CD14-positive monocyte (primary cell): Measurements from ENCODE around the gene FLCN. TPM values are rescaled to one million over a fixed set of nuclear protein-coding genes. Genes with fewer than 3 reads are reported as not detected.

Experiments
- DNase-seq, 3 donors: peaks; one replicate each; pipeline ENCODE4 v3.0.0-alpha.2; 2011 to 2022
- H2AFZ ChIP-seq: 2 replicates; pipeline ENCODE4 v1.6.0; 2012; ENCODE audit warnings: mild to moderate bottlenecking, low read depth, low read length, inconsistent platforms; ENCODE audit not compliant: insufficient read depth, poor library complexity, severe bottlenecking
- H3K27ac ChIP-seq, 2 donors: 1 replicate in 1 of 2; 2 replicates in 1 of 2; pipeline ENCODE4 v1.5.1; 2012 to 2013; ENCODE audit warnings: low read length in 2 of 2, control low read depth in 1 of 2, inconsistent platforms in 1 of 2, low read depth in 1 of 2, mild to moderate bottlenecking in 1 of 2
- H3K27me3 ChIP-seq, 2 donors: one replicate each; pipeline versions ENCODE4 v1.6.0 to v1.6.1; 2011 to 2013; ENCODE audit warnings: low read length in 2 of 2; ENCODE audit not compliant: control insufficient read depth in 2 of 2, insufficient read depth in 2 of 2
- H3K36me3 ChIP-seq, 2 donors: replicated peaks in 1 of 2; 1 replicate in 1 of 2; 2 replicates in 1 of 2; pipeline versions ENCODE4 v1.5.1 to v1.6.1; 2012 to 2013; ENCODE audit warnings: low read length in 2 of 2, control low read depth in 1 of 2, inconsistent platforms in 1 of 2, mild to moderate bottlenecking in 1 of 2; ENCODE audit not compliant: insufficient read depth in 2 of 2, control insufficient read depth in 1 of 2
- H3K4me1 ChIP-seq, 2 donors: 1 replicate in 1 of 2; 2 replicates in 1 of 2; pipeline versions ENCODE4 v1.5.1 to v1.6.1; 2012 to 2013; ENCODE audit warnings: low read length in 2 of 2, control low read depth in 1 of 2, inconsistent platforms in 1 of 2, mild to moderate bottlenecking in 1 of 2, moderate library complexity in 1 of 2; ENCODE audit not compliant: insufficient read depth in 2 of 2, control insufficient read depth in 1 of 2
- H3K4me2 ChIP-seq: replicated peaks from 2 replicates; pipeline ENCODE3; 2012; ENCODE audit warnings: low read length, moderate library complexity, mild to moderate bottlenecking; ENCODE audit not compliant: poor library complexity, severe bottlenecking; ENCODE audit errors: extremely low read depth
- H3K4me3 ChIP-seq, 3 experiments: fragments of 200-600 bp in 1 of 3; sonication (generic) in 1 of 3; replicated peaks in 1 of 3; 1 replicate in 2 of 3; 2 replicates in 1 of 3; pipeline ENCODE4 v1.5.1; 2011 to 2013; ENCODE audit warnings: low read length in 3 of 3, mild to moderate bottlenecking in 3 of 3, control low read depth in 2 of 3, low read depth in 2 of 3, inconsistent platforms in 1 of 3, moderate library complexity in 1 of 3
- H3K79me2 ChIP-seq: 2 replicates; pipeline ENCODE4 v1.6.0; 2012; ENCODE audit warnings: mild to moderate bottlenecking, control low read depth, inconsistent platforms, low read length, moderate library complexity; ENCODE audit not compliant: insufficient read depth
- H3K9ac ChIP-seq: 2 replicates; pipeline ENCODE4 v1.6.0; 2017; ENCODE audit warnings: low read length, mild to moderate bottlenecking; ENCODE audit not compliant: insufficient read depth, poor library complexity, severe bottlenecking
- H3K9me3 ChIP-seq, 2 donors: replicated peaks in 1 of 2; 1 replicate in 1 of 2; 2 replicates in 1 of 2; pipeline versions ENCODE4 v1.5.1 to v1.6.1; 2012 to 2013; ENCODE audit warnings: low read length in 2 of 2, control low read depth in 1 of 2; ENCODE audit not compliant: control insufficient read depth in 1 of 2, insufficient read depth in 1 of 2
- H4K20me1 ChIP-seq: 2 replicates; pipeline ENCODE4 v1.6.0; 2012; ENCODE audit warnings: mild to moderate bottlenecking, low read length, control low read depth, moderate library complexity; ENCODE audit not compliant: insufficient read depth
- H3K27ac Mint-ChIP-seq, 7 donors: one replicate each; pipeline ENCODE4 v1.8.0; 2020; ENCODE audit warnings: mild to moderate bottlenecking in 7 of 7, mixed read lengths in 7 of 7, moderate library complexity in 6 of 7, inconsistent platforms in 2 of 7
- H3K27me3 Mint-ChIP-seq, 3 donors: one replicate each; pipeline ENCODE4 v1.8.0; 2021 to 2022; ENCODE audit warnings: low read depth in 3 of 3, mild to moderate bottlenecking in 3 of 3, mixed read lengths in 3 of 3, moderate library complexity in 3 of 3, inconsistent platforms in 1 of 3
- H3K36me3 Mint-ChIP-seq, 2 donors: one replicate each; pipeline ENCODE4 v1.8.0; 2020; ENCODE audit warnings: mixed read lengths in 2 of 2, inconsistent platforms in 1 of 2, mild to moderate bottlenecking in 1 of 2
- H3K4me1 Mint-ChIP-seq: one replicate; pipeline ENCODE4 v1.8.0; 2020; ENCODE audit warnings: mild to moderate bottlenecking, mixed read lengths
- H3K4me3 Mint-ChIP-seq, 2 donors: one replicate each; pipeline ENCODE4 v1.8.0; 2020; ENCODE audit warnings: mild to moderate bottlenecking in 2 of 2, mixed read lengths in 2 of 2, moderate library complexity in 1 of 2
- H3K9me3 Mint-ChIP-seq, 7 donors: one replicate each; pipeline ENCODE4 v1.8.0; 2020 to 2022; ENCODE audit warnings: mixed read lengths in 7 of 7, mild to moderate bottlenecking in 6 of 7, moderate library complexity in 6 of 7, inconsistent platforms in 2 of 7
- CTCF ChIP-seq: fragments of 200-600 bp; IDR thresholded peaks from one replicate; pipeline ENCODE4 v1.8.0; 2022; ENCODE audit warnings: antibody characterized with exemption, mild to moderate bottlenecking
- WGBS: methylation state at CpG from one replicate; pipeline ENCODE4 v1.1.5; 2013; ENCODE audit warnings: missing lambda C conversion rate; ENCODE audit not compliant: insufficient coverage; 5-methylcytosine and 5-hydroxymethylcytosine counted together
- intact Hi-C, 2 donors: fragments of 100-400 bp; cut with micrococcal nuclease; formaldehyde crosslinking; loops; one replicate each; pipeline versions ENCODE4 v1.15.0 to v1.15.1; 2023
- polyA plus RNA-seq, 3 donors: library from polyadenylated mRNA; depleted of rRNA in 1 of 3; unstranded in 2 of 3; stranded (reverse) in 1 of 3; fragments of 300-500 nt in 2 of 3; fragments of >200 nt in 1 of 3; fragmentation: Illumina TruSeq in 2 of 3; gene quantifications; 1 replicate in 2 of 3; 2 replicates in 1 of 3; pipeline ENCODE4 v1.2.3, GENCODE V29; 2012 to 2021

The FLCN gene
- polyA plus RNA-seq, 3 donors: 5.8 to 46.9 (median 8.0) TPM

GRCh38 chr17:17243163-17243562, 6.2 kb upstream of the FLCN start:
- Mint-ChIP-seq H3K9me3 (no peaks in the 10 kb centered on the region), H3K27ac (peak overlapping the region in 2 of 7 donors; percentile 58 to 72), H3K4me3 (no peak overlapping the region), H3K36me3 (peaks cover 22 to 29% of the 10 kb centered on the region in 2 donors), H3K27me3 (peaks cover 0 to 5% (median 4%) of the 10 kb centered on the region in 3 donors), H3K4me1 (peaks cover 5% of the 10 kb centered on the region)
- WGBS: 96% methylated on average over 3 of the region's 6 CpGs
- no peak overlapping the region for H2AFZ ChIP-seq
- H3K4me3 ChIP-seq: no peak overlapping the region
- no peaks in the 10 kb centered on the region for H4K20me1 ChIP-seq
- DNase-seq: no peak
- H3K4me2 ChIP-seq: no peak overlapping the region
- H3K9me3 ChIP-seq: no peaks in the 10 kb centered on the region
- intact Hi-C loops: no loop called here
- peaks cover 2 to 4% of the 10 kb centered on the region in 2 donors for H3K4me1 ChIP-seq
- no peak overlapping the region for H3K9ac ChIP-seq
- peaks cover 24 to 30% of the 10 kb centered on the region in 2 donors for H3K36me3 ChIP-seq
- no peak for TF ChIP-seq CTCF
- no peak overlapping the region for H3K27ac ChIP-seq
- H3K27me3 ChIP-seq: no peaks in the 10 kb centered on the region
- H3K79me2 ChIP-seq: no peaks in the 10 kb centered on the region

GRCh38 chr17:17242246-17242645, 5.3 kb upstream of the FLCN start:
- DNase-seq: no peak
- Histone ChIP-seq H3K79me2 (no peaks in the 10 kb centered on the region), H3K36me3 (peaks cover 15 to 21% of the 10 kb centered on the region in 2 donors), H3K9me3 (no peaks in the 10 kb centered on the region), H3K27me3 (no peaks in the 10 kb centered on the region), H4K20me1 (no peaks in the 10 kb centered on the region), H3K4me1 (peaks cover 6 to 9% of the 10 kb centered on the region in 2 donors), H3K4me2 (no peak overlapping the region), H3K4me3 (no peak overlapping the region), H2AFZ (no peak overlapping the region), H3K9ac (no peak overlapping the region), H3K27ac (no peak overlapping the region)
- intact Hi-C loops: no loop called here
- no peak for TF ChIP-seq CTCF
- H3K9me3 Mint-ChIP-seq: no peaks in the 10 kb centered on the region
- no peak overlapping the region for H3K27ac Mint-ChIP-seq
- H3K36me3 Mint-ChIP-seq: peaks cover 13 to 19% of the 10 kb centered on the region in 2 donors
- 97% methylated on average over 6 of the region's 7 CpGs for WGBS
- H3K4me1 Mint-ChIP-seq: peaks cover 10% of the 10 kb centered on the region
- peaks cover 0 to 5% (median 4%) of the 10 kb centered on the region in 3 donors for H3K27me3 Mint-ChIP-seq
- H3K4me3 Mint-ChIP-seq: no peak overlapping the region
